H1 (cell line): Measurements from ENCODE around the gene GPR161. TPM values are rescaled to one million over a fixed set of nuclear protein-coding genes. Genes with fewer than 3 reads are reported as not detected.

Experiments used
- CTCF ChIA-PET: fragments of 300-600 bp; sonication (Branson Sonifier 250); formaldehyde crosslinking; loops from one replicate; lab custom pipeline; 2021; ENCODE audit not compliant: partially characterized antibody; lab: Charles Lee
- POLR2A ChIA-PET: fragments of 300-600 bp; sonication (Branson Sonifier 250); formaldehyde crosslinking; loops from one replicate; lab custom pipeline; 2021; ENCODE audit warnings: inconsistent platforms; ENCODE audit not compliant: partially characterized antibody; lab: Charles Lee
- DNase-seq, 2 experiments: peaks; one replicate each; pipeline versions ENCODE4 v3.0.0 to v3.0.0-alpha.2; 2010 to 2022; ENCODE audit warnings: low spot score in 2 of 2, low read depth in 1 of 2, mixed read lengths in 1 of 2
- FAIRE-seq: peaks from 2 replicates; lab custom pipeline; 2011; peaks lifted over from hg19 to GRCh38; lab: Jason Lieb, UNC
- H2AFZ ChIP-seq: 2 replicates; pipeline ENCODE4 v1.8.1; 2012; ENCODE audit warnings: low read length, inconsistent platforms
- H2AK5ac ChIP-seq: 2 replicates; pipeline ENCODE4 v1.6.1; 2013; ENCODE audit warnings: low read depth, low read length
- H2BK120ac ChIP-seq: replicated peaks from 2 replicates; pipeline ENCODE3; 2013; ENCODE audit warnings: low read depth, low read length, inconsistent platforms
- H2BK12ac ChIP-seq: 2 replicates; pipeline ENCODE4 v1.6.1; 2013; ENCODE audit warnings: low read depth, low read length
- H2BK15ac ChIP-seq: 2 replicates; pipeline ENCODE4 v1.6.1; 2013; ENCODE audit warnings: low read length
- H2BK20ac ChIP-seq: 2 replicates; pipeline ENCODE4 v1.6.1; 2013; ENCODE audit warnings: low read length
- H2BK5ac ChIP-seq: 2 replicates; pipeline ENCODE4 v1.6.1; 2013; ENCODE audit warnings: low read depth, low read length
- H3K14ac ChIP-seq: 2 replicates; pipeline ENCODE4 v1.6.1; 2013; ENCODE audit warnings: inconsistent platforms; ENCODE audit not compliant: insufficient read length
- H3K18ac ChIP-seq: 2 replicates; pipeline ENCODE4 v1.6.1; 2013; ENCODE audit warnings: low read length; ENCODE audit errors: extremely low read depth
- H3K23ac ChIP-seq: 2 replicates; pipeline ENCODE4 v1.6.1; 2013; ENCODE audit warnings: inconsistent platforms; ENCODE audit not compliant: insufficient read length
- H3K23me2 ChIP-seq: 2 replicates; pipeline ENCODE4 v1.6.1; 2013; ENCODE audit warnings: low read depth, low read length
- H3K27ac ChIP-seq: 2 replicates; pipeline ENCODE4 v1.6.1; 2011; ENCODE audit warnings: low read depth, low read length, inconsistent platforms
- H3K27me3 ChIP-seq, 4 experiments: replicated peaks in 1 of 4; 1 replicate in 1 of 4; 2 replicates in 3 of 4; pipeline versions ENCODE4 v1.6.1 to v1.8.1; 2011 to 2013; ENCODE audit warnings: low read length in 3 of 4, mild to moderate bottlenecking in 3 of 4, inconsistent platforms in 2 of 4, mixed read lengths in 2 of 4, moderate library complexity in 1 of 4; ENCODE audit not compliant: control insufficient read depth in 3 of 4, insufficient read depth in 3 of 4; ENCODE audit errors: extremely low read depth in 1 of 4
- H3K36me3 ChIP-seq, 4 experiments: 2 replicates each; pipeline versions ENCODE4 v1.6.1 to v1.8.1; 2011 to 2013; ENCODE audit warnings: mild to moderate bottlenecking in 4 of 4, low read length in 3 of 4, moderate library complexity in 2 of 4, control low read depth in 1 of 4, inconsistent platforms in 1 of 4; ENCODE audit not compliant: insufficient read depth in 4 of 4, control insufficient read depth in 2 of 4
- H3K4ac ChIP-seq: replicated peaks from 2 replicates; pipeline ENCODE3; 2013; ENCODE audit warnings: low read length, low read depth, mixed read lengths, inconsistent platforms; ENCODE audit not compliant: insufficient read length
- H3K4me1 ChIP-seq, 4 experiments: replicated peaks in 1 of 4; 1 replicate in 1 of 4; 2 replicates in 3 of 4; pipeline versions ENCODE4 v1.6.1 to v1.8.1; 2011 to 2013; ENCODE audit warnings: low read length in 3 of 4, inconsistent platforms in 2 of 4, mixed read lengths in 1 of 4; ENCODE audit not compliant: insufficient read depth in 4 of 4, control insufficient read depth in 3 of 4
- H3K4me2 ChIP-seq, 2 experiments: 2 replicates each; pipeline versions ENCODE4 v1.6.1 to v1.8.1; 2011 to 2013; ENCODE audit warnings: low read depth in 2 of 2, low read length in 2 of 2, control low read depth in 1 of 2, inconsistent platforms in 1 of 2, mild to moderate bottlenecking in 1 of 2; ENCODE audit not compliant: insufficient read depth in 1 of 2
- H3K4me3 ChIP-seq, 4 experiments: fragments of 200-600, 300-600 bp in 1 of 4; sonication (generic), shearing (Covaris generic), sonication (Bioruptor Twin) in 1 of 4; 2 replicates each; pipeline versions ENCODE4 v1.5.1 to v1.8.1; 2011 to 2016; ENCODE audit warnings: low read length in 4 of 4, low read depth in 3 of 4, control low read depth in 2 of 4, inconsistent platforms in 2 of 4, mild to moderate bottlenecking in 2 of 4, mixed read lengths in 1 of 4, moderate library complexity in 1 of 4; ENCODE audit not compliant: insufficient read depth in 2 of 4; ENCODE audit errors: extremely low read depth in 1 of 4
- H3K56ac ChIP-seq: replicated peaks from 2 replicates; pipeline ENCODE3; 2013; ENCODE audit warnings: low read depth, mild to moderate bottlenecking, mixed read lengths, low read length, inconsistent platforms; ENCODE audit not compliant: insufficient read length
- H3K79me1 ChIP-seq: 2 replicates; pipeline ENCODE4 v1.6.1; 2013; ENCODE audit warnings: low read depth, low read length, control low read depth
- H3K79me2 ChIP-seq, 2 experiments: 2 replicates each; pipeline versions ENCODE4 v1.6.1 to v1.8.1; 2012 to 2013; ENCODE audit warnings: low read length in 2 of 2, mild to moderate bottlenecking in 2 of 2, inconsistent platforms in 1 of 2; ENCODE audit not compliant: insufficient read depth in 2 of 2, control insufficient read depth in 1 of 2
- H3K9ac ChIP-seq, 4 experiments: replicated peaks in 1 of 4; 1 replicate in 1 of 4; 2 replicates in 3 of 4; pipeline versions ENCODE4 v1.6.1 to v1.8.1; 2011 to 2013; ENCODE audit warnings: low read depth in 3 of 4, low read length in 3 of 4, control low read depth in 2 of 4, mild to moderate bottlenecking in 2 of 4, moderate library complexity in 2 of 4, inconsistent platforms in 1 of 4; ENCODE audit errors: extremely low read depth in 1 of 4
- H3K9me3 ChIP-seq, 2 experiments: 2 replicates each; pipeline versions ENCODE4 v1.6.1 to v1.8.1; 2012 to 2013; ENCODE audit warnings: mild to moderate bottlenecking in 2 of 2, moderate library complexity in 2 of 2, control low read depth in 1 of 2, inconsistent platforms in 1 of 2, low read depth in 1 of 2, low read length in 1 of 2, mixed read lengths in 1 of 2; ENCODE audit not compliant: insufficient read depth in 2 of 2
- H4K20me1 ChIP-seq, 2 experiments: replicated peaks in 1 of 2; 2 replicates each; pipeline versions ENCODE3 to v1.8.1; 2011 to 2013; ENCODE audit warnings: inconsistent platforms in 2 of 2, low read length in 2 of 2, mild to moderate bottlenecking in 1 of 2; ENCODE audit not compliant: insufficient read depth in 2 of 2, control insufficient read depth in 1 of 2
- H4K5ac ChIP-seq: 2 replicates; pipeline ENCODE4 v1.6.1; 2013; ENCODE audit warnings: low read length, low read depth, mixed read lengths, inconsistent platforms; ENCODE audit not compliant: insufficient read length
- H4K8ac ChIP-seq: 2 replicates; pipeline ENCODE4 v1.8.0; 2013; ENCODE audit warnings: mild to moderate bottlenecking, moderate library complexity, low read length, inconsistent platforms; ENCODE audit not compliant: insufficient read depth; ENCODE audit errors: extremely low read depth
- H4K91ac ChIP-seq: replicated peaks from 2 replicates; pipeline ENCODE3; 2013; ENCODE audit warnings: low read length, mixed read lengths, inconsistent platforms; ENCODE audit not compliant: insufficient read length
- BACH1 ChIP-seq: IDR thresholded peaks from 2 replicates; pipeline ENCODE4 v1.6.1; 2012; ENCODE audit warnings: low read length, improper control_type of control experiment
- BCL11A ChIP-seq, 2 experiments: IDR thresholded peaks; one replicate each; pipeline ENCODE4 v1.6.1; 2011; ENCODE audit warnings: low read depth in 2 of 2, low read length in 2 of 2, mild to moderate bottlenecking in 2 of 2
- GABPA ChIP-seq: IDR thresholded peaks from 2 replicates; pipeline ENCODE4 v1.6.1; 2011; ENCODE audit warnings: mild to moderate bottlenecking, low read length, moderate library complexity, borderline replicate concordance; ENCODE audit not compliant: insufficient read depth
- SRF ChIP-seq: IDR thresholded peaks from 2 replicates; pipeline ENCODE4 v1.6.1; 2011; ENCODE audit warnings: mild to moderate bottlenecking, low read depth, low read length, moderate library complexity
- polyA plus RNA-seq, 7 experiments: library from polyadenylated mRNA; depleted of rRNA in 3 of 7; stranded (reverse) in 5 of 7; unstranded in 2 of 7; fragments of >200 nt in 5 of 7; fragments of 200-250 nt in 2 of 7; gene quantifications; 1 replicate in 5 of 7; 2 replicates in 1 of 7; 4 replicates in 1 of 7; pipeline versions ENCODE4 v1.2.1 to v1.2.3, GENCODE V29; 2011 to 2013; ENCODE audit warnings: missing spikeins in 2 of 7, mixed read lengths in 2 of 7
- total RNA-seq: library from RNA; stranded (reverse); fragmentation: NEBNext Ultra II Directional; extraction: Animal tissue kit (Norgen Biotek cat#: 25700); gene quantifications from 2 replicates; pipeline ENCODE4 v1.2.1, GENCODE V29; 2021

GPR161 gene
- total and polyA plus RNA-seq, 2 of the 8 experiments (the other 6 are each of a cell fraction or from before 2014, with no cell fraction given): 13.7 to 16.8 TPM

- H3K9ac ChIP-seq: no peak overlapping the region
- H3K56ac ChIP-seq: no peak overlapping the region
- no peak overlapping the region for H3K4me2 ChIP-seq
- no peaks in the 10 kb centered on the region for H3K9me3 ChIP-seq
- no peak overlapping the region for H3K14ac ChIP-seq
- no peak overlapping the region for H4K8ac ChIP-seq
- POLR2A ChIA-PET: no interaction called here
- H2BK120ac ChIP-seq: no peak overlapping the region
- peaks cover 3 to 10% (median 6%) of the 10 kb centered on the region in 4 experiments; a peak in 5 of 7 replicates for H3K4me1 ChIP-seq
- no peak overlapping the region for H2BK5ac ChIP-seq
- TF ChIP-seq GABPA (no peak), SRF (no peak), BACH1 (no peak), BCL11A (IDR thresholded peaks at IDR 0.05; ENCODE audit: low read depth in 2 of 2, low read length in 2 of 2) (no peak)
- TF ChIP-seq, all 59 proteins: peak for 0
- Histone ChIP-seq H2AK5ac (no peak overlapping the region), H3K27me3 (peaks cover 0 to 14% (median 10%) of the 10 kb centered on the region in 4 experiments; a peak in 5 of 7 replicates), H3K79me1 (no peaks in the 10 kb centered on the region), H3K4ac (no peak overlapping the region), H3K79me2 (peaks cover 0 to 4% of the 10 kb centered on the region in 2 experiments; a peak in 1 of 4 replicates), H2AFZ (no peak overlapping the region), H4K5ac (no peak overlapping the region), H4K20me1 (peaks cover 0 to 8% of the 10 kb centered on the region in 2 experiments), H3K4me3 (no peak overlapping the region), H2BK20ac (no peak overlapping the region), H3K23me2 (peaks cover 15% of the 10 kb centered on the region), H4K91ac (no peak overlapping the region), H2BK12ac (no peak overlapping the region), H3K18ac (no peak overlapping the region), H2BK15ac (no peak overlapping the region), H3K36me3 (no peaks in the 10 kb centered on the region), H3K27ac (no peak overlapping the region), H3K23ac (no peak overlapping the region)
- no peak for DNase-seq
- CTCF ChIA-PET: interaction anchor here (1.1 to 1.2 kb wide), 2 partner anchors 33 to 55 kb away, joined by 3 to 5 read pairs; no protein-coding TSS in a partner anchor
- FAIRE-seq: no peak
These were observed 2.3 kb upstream of the GPR161 start for GRCh38 chr1:168139070-168139469.
